Spleen (tissue), 7 donors: ENCODE data around the gene DICER1.

Experiments
- CTCF ChIP-seq, 11 experiments: fragments of 200-600 bp in 7 of 11; fragments of 450-650 bp in 4 of 11; sonication (generic) in 4 of 11; IDR thresholded peaks in 8 of 11; conservative IDR thresholded peaks in 3 of 11; 1 replicate in 7 of 11; 2 replicates in 4 of 11; pipeline versions ENCODE4 v1.4.0 to v1.8.0; 2016 to 2021; ENCODE audit warnings: antibody characterized with exemption in 11 of 11, inconsistent platforms in 4 of 11, mild to moderate bottlenecking in 1 of 11
- POLR2A ChIP-seq, 3 donors: fragments of 450-650 bp; IDR thresholded peaks; one replicate each; pipeline ENCODE4 v1.5.1; 2017; ENCODE audit warnings: antibody characterized with exemption in 3 of 3, mild to moderate bottlenecking in 1 of 3
- POLR2AphosphoS5 ChIP-seq, 3 donors: sonication (generic); formaldehyde crosslinking; IDR thresholded peaks; one replicate each; pipeline ENCODE4 v1.5.1; 2017; ENCODE audit warnings: antibody characterized with exemption in 3 of 3
- donor health status: DM: no; HTN: no; CAD: no; lungs with moderate emphysema.
- donor health status: DM: no; HTN: no; CAD: no.
- donor health status: DM: no; HTN: no; CAD: no.

DNA sequence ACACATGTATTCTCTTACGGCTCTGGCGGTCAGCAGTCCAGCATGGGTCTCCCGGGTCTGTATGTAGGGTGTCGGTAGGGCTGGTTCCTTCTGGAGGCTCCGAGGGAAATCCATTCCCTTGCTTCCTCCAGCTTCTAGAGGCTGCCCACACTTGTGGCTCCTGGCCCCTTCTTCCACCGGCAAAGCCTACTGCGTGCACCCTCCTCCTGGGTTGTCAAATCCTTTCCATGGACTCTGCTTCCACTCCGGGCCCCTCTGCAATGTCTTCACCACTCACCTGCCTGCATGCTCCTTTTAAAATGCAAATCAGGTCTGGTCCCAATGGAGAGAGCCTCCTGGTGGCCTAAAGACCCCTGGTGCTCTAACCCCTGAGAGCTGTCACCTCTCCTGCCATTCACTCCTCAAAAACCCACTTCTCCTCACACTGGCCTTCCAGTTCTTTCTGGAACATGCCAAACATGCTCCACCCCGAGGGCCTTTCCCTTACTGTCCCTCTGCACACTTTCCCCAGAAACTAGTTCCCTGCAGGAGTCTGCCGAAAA is 108.5 kb downstream of the DICER1 start:
- TF ChIP-seq CTCF (IDR thresholded peaks at IDR 0.05 in 8 of 11, conservative IDR thresholded peaks at IDR 0.05 in 3 of 11), result no peak
- no peak for TF ChIP-seq POLR2AphosphoS5 (IDR thresholded peaks at IDR 0.05)
- TF ChIP-seq POLR2A (IDR thresholded peaks at IDR 0.05), result no peak
